Endodermal cell (in vitro differentiated cells): ENCODE measurements around the gene C14orf119. TPM values are rescaled to one million over a fixed set of nuclear protein-coding genes. Genes with fewer than 3 reads are reported as not detected.

Source experiments
- DNase-seq: peaks from one replicate; pipeline ENCODE4 v3.0.0-alpha.2; 2017
- H3K27ac ChIP-seq: 2 replicates; pipeline ENCODE4 v1.5.1; 2013; ENCODE audit warnings: mild to moderate bottlenecking, low read depth, low read length, moderate library complexity
- H3K27me3 ChIP-seq: 2 replicates; pipeline ENCODE4 v1.6.1; 2013; ENCODE audit warnings: mild to moderate bottlenecking, low read length, moderate library complexity; ENCODE audit not compliant: insufficient read depth, control insufficient read depth, poor library complexity, severe bottlenecking
- H3K36me3 ChIP-seq: 2 replicates; pipeline ENCODE4 v1.7.0; 2013; ENCODE audit warnings: mild to moderate bottlenecking, low read length, moderate library complexity; ENCODE audit not compliant: control insufficient read depth, insufficient read depth
- H3K4me1 ChIP-seq: one replicate; pipeline ENCODE4 v1.7.0; 2013; ENCODE audit warnings: low read length; ENCODE audit not compliant: control insufficient read depth, insufficient read depth
- H3K4me3 ChIP-seq: 2 replicates; pipeline ENCODE4 v1.5.1; 2013; ENCODE audit warnings: mild to moderate bottlenecking, low read length, moderate library complexity
- H3K9ac ChIP-seq: 2 replicates; pipeline ENCODE4 v1.6.1; 2013; ENCODE audit warnings: mild to moderate bottlenecking, low read length, moderate library complexity; ENCODE audit not compliant: poor library complexity, severe bottlenecking; ENCODE audit errors: extremely low read depth
- H3K9me3 ChIP-seq: 2 replicates; pipeline ENCODE4 v1.6.1; 2013; ENCODE audit warnings: mild to moderate bottlenecking, low read length, moderate library complexity; ENCODE audit not compliant: control insufficient read depth
- H3K27ac Mint-ChIP-seq: 2 replicates; pipeline ENCODE4 v1.8.0; 2020; ENCODE audit warnings: mixed read lengths
- H3K27me3 Mint-ChIP-seq: 2 replicates; pipeline ENCODE4 v1.8.0; 2021; ENCODE audit warnings: mild to moderate bottlenecking, mixed read lengths; ENCODE audit not compliant: insufficient read depth
- H3K36me3 Mint-ChIP-seq: 2 replicates; pipeline ENCODE4 v1.8.0; 2020; ENCODE audit warnings: low read depth, mixed read lengths
- H3K4me1 Mint-ChIP-seq: 2 replicates; pipeline ENCODE4 v1.8.0; 2020; ENCODE audit warnings: mixed read lengths
- H3K4me3 Mint-ChIP-seq: 2 replicates; pipeline ENCODE4 v1.8.0; 2020; ENCODE audit warnings: mild to moderate bottlenecking, moderate library complexity, mixed read lengths
- H3K9me3 Mint-ChIP-seq: 2 replicates; pipeline ENCODE4 v1.8.0; 2020; ENCODE audit warnings: mild to moderate bottlenecking, mixed read lengths
- CTCF ChIP-seq: fragments of 200-600 bp; sonication (generic); conservative IDR thresholded peaks from 2 replicates; pipeline ENCODE4 v1.5.0; 2021; ENCODE audit warnings: antibody characterized with exemption, mild to moderate bottlenecking
- whole genome bisulfite sequencing, 2 experiments: methylation state at CpG; one replicate each; pipeline versions ENCODE4 v1.1.5 to v1.1.7; 2013; ENCODE audit warnings: missing lambda C conversion rate in 2 of 2, mixed read lengths in 1 of 2; ENCODE audit not compliant: insufficient coverage in 1 of 2, insufficient read length in 1 of 2; 5-methylcytosine and 5-hydroxymethylcytosine counted together
- total RNA-seq, 2 donors: library from RNA; stranded (reverse); fragmentation: NEBNext Ultra II Directional in 1 of 2; extraction: Animal tissue kit (Norgen Biotek cat#: 25700) in 1 of 2; gene quantifications; 2 replicates in 1 of 2; 3 replicates in 1 of 2; pipeline ENCODE4 v1.2.1, GENCODE V29; 2021

C14orf119 gene
- total RNA-seq, 2 donors from 2014 or later: 76.7 to 82.9 TPM

GRCh38 chr14:23118506-23119362, 23.4 kb downstream of the C14orf119 start, which contains the start of gene CEBPE:
CEBPE (minus strand) TSS chr14:23119255; CDS start chr14:23119091, 164 bp downstream.
- WGBS, 2 experiments: 92 to 93% methylated on average over 14 to 32 of the region's 32 CpGs

GRCh38 chr14:23119363-23120327, 24.3 kb downstream of the C14orf119 start:
- no peaks in the 10 kb centered on the region for H3K9me3 ChIP-seq
- Mint-ChIP-seq H3K4me1 (peaks cover 54% of the 10 kb centered on the region), H3K27me3 (peaks cover 13% of the 10 kb centered on the region), H3K4me3 (no peak overlapping the region), H3K9me3 (no peaks in the 10 kb centered on the region), H3K27ac (no peak overlapping the region), H3K36me3 (no peaks in the 10 kb centered on the region)
- DNase-seq: peak; percentile 68
- H3K9ac ChIP-seq: no peak overlapping the region
- WGBS, 2 experiments: 74 to 85% methylated on average over 9 to 16 of the region's 16 CpGs
- no peak overlapping the region for H3K27ac ChIP-seq
- no peak for TF ChIP-seq CTCF
- H3K27me3 ChIP-seq: no peaks in the 10 kb centered on the region
- H3K36me3 ChIP-seq: no peaks in the 10 kb centered on the region
- H3K4me3 ChIP-seq: no peak overlapping the region
- H3K4me1 ChIP-seq: peaks cover 12% of the 10 kb centered on the region

More at GRCh38 chr14:23118506-23119362, 23.4 kb downstream of the C14orf119 start, which contains the start of gene CEBPE:
- DNase-seq: no peak
- H3K27ac Mint-ChIP-seq: no peak within 1 kb of the TSS
- Histone ChIP-seq H3K9ac (no peak within 1 kb of the TSS), H3K36me3 (no peaks in the 10 kb centered on the region), H3K4me3 (no peak within 1 kb of the TSS), H3K27ac (no peak within 1 kb of the TSS), H3K27me3 (no peaks in the 10 kb centered on the region), H3K4me1 (peaks cover 12% of the 10 kb centered on the region), H3K9me3 (no peaks in the 10 kb centered on the region)
- H3K4me3 Mint-ChIP-seq: no peak within 1 kb of the TSS
- H3K36me3 Mint-ChIP-seq: no peaks in the 10 kb centered on the region
- no peaks in the 10 kb centered on the region for H3K9me3 Mint-ChIP-seq
- TF ChIP-seq CTCF: no peak
- peaks cover 54% of the 10 kb centered on the region for H3K4me1 Mint-ChIP-seq
- peaks cover 18% of the 10 kb centered on the region for H3K27me3 Mint-ChIP-seq

- no peak overlapping the region for H3K4me3 ChIP-seq
- no peaks in the 10 kb centered on the region for H3K9me3 Mint-ChIP-seq
- H3K4me1 Mint-ChIP-seq: peaks cover 47% of the 10 kb centered on the region
Observed at GRCh38 chr14:23120541-23121251, 25.4 kb downstream of the C14orf119 start.

More at GRCh38 chr14:23120541-23121251, 25.4 kb downstream of the C14orf119 start:
- TF ChIP-seq CTCF: peak; percentile 100
- Histone ChIP-seq H3K9me3 (no peaks in the 10 kb centered on the region), H3K9ac (no peak overlapping the region), H3K27ac (no peak overlapping the region), H3K27me3 (no peaks in the 10 kb centered on the region), H3K36me3 (no peaks in the 10 kb centered on the region), H3K4me1 (peaks cover 12% of the 10 kb centered on the region)
- Mint-ChIP-seq H3K27me3 (peaks cover 6% of the 10 kb centered on the region), H3K27ac (peak overlapping the region; percentile 58), H3K36me3 (no peaks in the 10 kb centered on the region), H3K4me3 (no peak overlapping the region)
- WGBS, 2 experiments: 16 to 22% methylated on average over 8 to 9 of the region's 9 CpGs
- peak; percentile 96 for DNase-seq
